HEK293 (cell line): Measurements from ENCODE around the gene SRMS.

Experiments used
- CTCF ChIA-PET: fragments of 350-600 bp; formaldehyde crosslinking; extraction: SDS; loops from one replicate; lab custom pipeline; 2021; ENCODE audit warnings: antibody characterized with exemption; lab: Yijun Ruan, JAX
- POLR2A ChIA-PET: fragments of 300-600 bp; formaldehyde crosslinking; extraction: SDS; loops from one replicate; lab custom pipeline; 2020; ENCODE audit warnings: antibody characterized with exemption, inconsistent platforms; lab: Yijun Ruan, JAX
- H3K27ac ChIP-seq: fragments of 200-500 bp; sonication (Bioruptor generic); 2 replicates; pipeline ENCODE4 v1.5.1; 2014; ENCODE audit warnings: low read depth, low read length, control low read depth, inconsistent platforms; ENCODE audit errors: extremely low read depth
- H3K36me3 ChIP-seq, 2 experiments: fragments of 200-500 bp in 1 of 2; sonication (Bioruptor generic) in 1 of 2; 1 replicate in 1 of 2; 2 replicates in 1 of 2; pipeline ENCODE4 v1.5.1; 2014 to 2017; ENCODE audit warnings: inconsistent platforms in 2 of 2, low read length in 2 of 2; ENCODE audit not compliant: control insufficient read depth in 2 of 2, insufficient read depth in 1 of 2
- H3K4me1 ChIP-seq: fragments of 200-500 bp; sonication (Bioruptor generic); 2 replicates; pipeline ENCODE4 v1.5.1; 2014; ENCODE audit warnings: mild to moderate bottlenecking, low read length, inconsistent platforms; ENCODE audit not compliant: control insufficient read depth, insufficient read depth
- H3K4me3 ChIP-seq: 2 replicates; pipeline ENCODE4 v1.5.1; 2011; ENCODE audit warnings: low read depth, mild to moderate bottlenecking, control low read depth, low read length, moderate library complexity
- H3K9me3 ChIP-seq: fragments of 200-500 bp; sonication (Bioruptor generic); 2 replicates; pipeline ENCODE4 v1.5.1; 2014; ENCODE audit warnings: low read depth, low read length, inconsistent platforms; ENCODE audit not compliant: control insufficient read depth, insufficient read depth
- HOXC10 ChIP-seq: sonication (generic); formaldehyde crosslinking; IDR thresholded peaks from 2 replicates; pipeline ENCODE4 v1.8.1; 2023; ENCODE audit warnings: mild to moderate bottlenecking, missing genetic modification reagents
- PRDM10 ChIP-seq: fragments of 450-650 bp; formaldehyde crosslinking; IDR thresholded peaks from 2 replicates; pipeline ENCODE4 v1.5.1; 2016; ENCODE audit warnings: missing biosample characterization, missing genetic modification characterization
- SCRT2 ChIP-seq: fragments of 450-650 bp; formaldehyde crosslinking; IDR thresholded peaks from 2 replicates; pipeline ENCODE4 v1.5.1; 2016; ENCODE audit warnings: missing biosample characterization, missing genetic modification characterization
- ZBTB21 ChIP-seq: fragments of 450-650 bp; formaldehyde crosslinking; IDR thresholded peaks from 2 replicates; pipeline ENCODE4 v1.5.1; 2017; ENCODE audit warnings: missing biosample characterization, missing genetic modification characterization
- ZBTB49 ChIP-seq: fragments of 450-650 bp; formaldehyde crosslinking; IDR thresholded peaks from 2 replicates; pipeline ENCODE4 v1.5.1; 2016; ENCODE audit warnings: missing biosample characterization, missing genetic modification characterization, low read depth
- ZBTB7A ChIP-seq: fragments of 450-650 bp; formaldehyde crosslinking; IDR thresholded peaks from 2 replicates; pipeline ENCODE4 v1.5.1; 2016; ENCODE audit warnings: low read depth, missing biosample characterization, missing genetic modification characterization
- ZFHX2 ChIP-seq: fragments of 450-650 bp; formaldehyde crosslinking; conservative IDR thresholded peaks from 2 replicates; pipeline ENCODE4 v1.5.1; 2016; ENCODE audit warnings: missing biosample characterization, missing genetic modification characterization
- ZNF16 ChIP-seq: fragments of 450-650 bp; formaldehyde crosslinking; IDR thresholded peaks from 2 replicates; pipeline ENCODE4 v1.5.1; 2016; ENCODE audit warnings: low read depth, missing biosample characterization, missing genetic modification characterization
- ZNF223 ChIP-seq: fragments of 450-650 bp; formaldehyde crosslinking; IDR thresholded peaks from 2 replicates; pipeline ENCODE4 v1.5.1; 2016; ENCODE audit warnings: missing biosample characterization, missing genetic modification characterization
- ZNF266 ChIP-seq: fragments of 450-650 bp; formaldehyde crosslinking; IDR thresholded peaks from 2 replicates; pipeline ENCODE4 v1.5.1; 2016; ENCODE audit warnings: missing biosample characterization, missing genetic modification characterization, low read depth
- ZNF354C ChIP-seq: fragments of 450-650 bp; formaldehyde crosslinking; IDR thresholded peaks from 2 replicates; pipeline ENCODE4 v1.5.1; 2016; ENCODE audit warnings: missing biosample characterization, missing genetic modification characterization, low read depth, borderline replicate concordance
- ZNF391 ChIP-seq: fragments of 450-650 bp; formaldehyde crosslinking; IDR thresholded peaks from 2 replicates; pipeline ENCODE4 v1.5.1; 2016; ENCODE audit warnings: low read depth, missing biosample characterization, missing genetic modification characterization, borderline replicate concordance
- ZNF433 ChIP-seq: fragments of 450-650 bp; formaldehyde crosslinking; IDR thresholded peaks from 2 replicates; pipeline ENCODE4 v1.5.1; 2016; ENCODE audit warnings: missing biosample characterization, missing genetic modification characterization, low read depth
- ZNF488 ChIP-seq: fragments of 450-650 bp; formaldehyde crosslinking; IDR thresholded peaks from 2 replicates; pipeline ENCODE4 v1.5.1; 2016; ENCODE audit warnings: missing biosample characterization, missing genetic modification characterization
- ZNF510 ChIP-seq: fragments of 450-650 bp; formaldehyde crosslinking; IDR thresholded peaks from 2 replicates; pipeline ENCODE4 v1.5.1; 2018; ENCODE audit warnings: mild to moderate bottlenecking, missing genetic modification characterization, missing biosample characterization; ENCODE audit not compliant: insufficient replicate concordance
- ZNF513 ChIP-seq: fragments of 450-650 bp; IDR thresholded peaks from 2 replicates; pipeline ENCODE4 v1.5.1; 2018; ENCODE audit warnings: missing biosample characterization, missing genetic modification characterization
- ZNF514 ChIP-seq: fragments of 450-650 bp; formaldehyde crosslinking; IDR thresholded peaks from 2 replicates; pipeline ENCODE4 v1.5.1; 2016; ENCODE audit warnings: missing biosample characterization, missing genetic modification characterization
- ZNF600 ChIP-seq: fragments of 450-650 bp; formaldehyde crosslinking; IDR thresholded peaks from 2 replicates; pipeline ENCODE4 v1.5.1; 2016; ENCODE audit warnings: missing biosample characterization, missing genetic modification characterization
- ZNF624 ChIP-seq: fragments of 450-650 bp; formaldehyde crosslinking; IDR thresholded peaks from 2 replicates; pipeline ENCODE4 v1.5.1; 2017; ENCODE audit warnings: missing biosample characterization, missing genetic modification characterization
- ZNF785 ChIP-seq: fragments of 450-650 bp; formaldehyde crosslinking; IDR thresholded peaks from 2 replicates; pipeline ENCODE4 v1.5.1; 2016; ENCODE audit warnings: missing biosample characterization, missing genetic modification characterization
- ZNF837 ChIP-seq: fragments of 450-650 bp; formaldehyde crosslinking; IDR thresholded peaks from 2 replicates; pipeline ENCODE4 v1.5.1; 2016; ENCODE audit warnings: missing biosample characterization, missing genetic modification characterization

SRMS gene

GRCh38 chr20:63589261-63590217 lies 42.0 kb upstream of the SRMS start:
- no peak overlapping the region for H3K27ac ChIP-seq
- ChIA-PET POLR2A (no interaction called here), CTCF (interaction anchor here (0.7 kb wide), 1 partner anchor 53 kb away, joined by 3 read pairs; no protein-coding TSS in a partner anchor)

GRCh38 chr20:63588641-63589041 lies 41.1 kb upstream of the SRMS start:
- POLR2A ChIA-PET: no interaction called here
- H3K36me3 ChIP-seq: peaks cover 0 to 35% of the 10 kb centered on the region in 2 experiments; a peak in 2 of 3 replicates
- CTCF ChIA-PET: interaction anchor here (0.6 to 0.7 kb wide), 3 partner anchors 16 to 177 kb away, joined by 3 to 4 read pairs (median 3); no protein-coding TSS in a partner anchor

More at GRCh38 chr20:63589261-63590217, 42.0 kb upstream of the SRMS start:
- H3K4me3 ChIP-seq: no peak overlapping the region
- no peaks in the 10 kb centered on the region for H3K9me3 ChIP-seq
- H3K36me3 ChIP-seq: peaks cover 0 to 40% of the 10 kb centered on the region in 2 experiments; a peak in 2 of 3 replicates
- H3K4me1 ChIP-seq: no peaks in the 10 kb centered on the region
- no peak for TF ChIP-seq ZNF433
- TF ChIP-seq HOXC10 (CRISPR knock-in tag): no peak
- TF ChIP-seq PRDM10 (tag by site-specific recombination): 0 out of 2 replicates have a peak, but pooled peaks have one; percentile 10
- peak; percentile 50 for TF ChIP-seq SCRT2 (tag by site-specific recombination)

More at GRCh38 chr20:63588641-63589041, 41.1 kb upstream of the SRMS start:
- TF ChIP-seq ZNF837 (tag by site-specific recombination): no peak
- TF ChIP-seq ZNF488 (tag by site-specific recombination): no peak
- TF ChIP-seq ZNF266 (tag by site-specific recombination): no peak
- no peak for TF ChIP-seq ZNF785 (tag by site-specific recombination)
- TF ChIP-seq ZNF510 (tag by site-specific recombination): no peak
- no peak for TF ChIP-seq ZNF354C (tag by site-specific recombination)
- no peak for TF ChIP-seq ZNF391 (tag by site-specific recombination)
- no peak for TF ChIP-seq ZNF600
- TF ChIP-seq ZNF513 (tag by site-specific recombination): no peak
- no peak for TF ChIP-seq ZBTB21 (tag by site-specific recombination)
- no peak for TF ChIP-seq ZFHX2
- no peak for TF ChIP-seq ZBTB49
- no peak for TF ChIP-seq ZNF223 (tag by site-specific recombination)
- no peak for TF ChIP-seq ZNF16 (tag by site-specific recombination)
- TF ChIP-seq ZNF514: no peak
- TF ChIP-seq ZBTB7A (tag by site-specific recombination): no peak
- TF ChIP-seq ZNF624: no peak
- no peak overlapping the region for H3K4me3 ChIP-seq
- no peak overlapping the region for H3K27ac ChIP-seq
- no peaks in the 10 kb centered on the region for H3K4me1 ChIP-seq
- no peaks in the 10 kb centered on the region for H3K9me3 ChIP-seq
